GF-D8 (cell line): ENCODE data around the gene ASTE1.
"Not testable (repeated sequence)": the region's sequence is repeated elsewhere in the genome, so short reads cannot be mapped to it uniquely, and the experiment has no call there.

ENCODE experiments used
- DNase-seq: peaks from one replicate; lab custom pipeline; 2025; lab: John Stamatoyannopoulos, UW

Gene ASTE1

GRCh38 chr3:131009698-131010097 lies 16.9 kb downstream of the ASTE1 start:
- DNase-seq = no peak

- DNase-seq = no peak
Observed at GRCh38 chr3:131008326-131008725, 18.3 kb downstream of the ASTE1 start.

GRCh38 chr3:131007782-131008181 lies 18.8 kb downstream of the ASTE1 start:
- no peak for DNase-seq

GRCh38 chr3:131007256-131007655 lies 19.4 kb downstream of the ASTE1 start:
- no peak for DNase-seq

GRCh38 chr3:131004603-131005002 lies 22.0 kb downstream of the ASTE1 start:
- DNase-seq = no peak

GRCh38 chr3:131001071-131001470 lies 25.6 kb downstream of the ASTE1 start:
- DNase-seq = no peak

GRCh38 chr3:130997289-130997688 lies 29.3 kb downstream of the ASTE1 start:
- peak; percentile 26 for DNase-seq

- DNase-seq = no peak
Observed at GRCh38 chr3:130992344-130992743, 34.3 kb downstream of the ASTE1 start.

GRCh38 chr3:130991126-130991525 lies 35.5 kb downstream of the ASTE1 start:
- DNase-seq = no peak

GRCh38 chr3:130990282-130990681 lies 36.3 kb downstream of the ASTE1 start:
- DNase-seq = no peak

- DNase-seq = no peak
Observed at GRCh38 chr3:130981469-130981868, 45.2 kb downstream of the ASTE1 start.

- DNase-seq = no peak
Observed at GRCh38 chr3:130979117-130979516, 47.5 kb downstream of the ASTE1 start.

GRCh38 chr3:130976706-130977105 lies 49.9 kb downstream of the ASTE1 start:
- DNase-seq = no peak

GRCh38 chr3:130975251-130975650 lies 51.4 kb downstream of the ASTE1 start:
- DNase-seq = no peak

GRCh38 chr3:130974201-130974600 lies 52.4 kb downstream of the ASTE1 start:
- DNase-seq = no peak

- DNase-seq = no peak
Observed at GRCh38 chr3:130973406-130973805, 53.2 kb downstream of the ASTE1 start.

GRCh38 chr3:130972592-130972991 lies 54.0 kb downstream of the ASTE1 start:
- DNase-seq = not testable (repeated sequence)

- no peak for DNase-seq
Observed at GRCh38 chr3:130971208-130971607, 55.4 kb downstream of the ASTE1 start.

- DNase-seq = no peak
Observed at GRCh38 chr3:130969621-130970020, 57.0 kb downstream of the ASTE1 start.

GRCh38 chr3:130968221-130968620 lies 58.4 kb downstream of the ASTE1 start:
- no peak for DNase-seq

- DNase-seq = no peak
Observed at GRCh38 chr3:130967281-130967680, 59.3 kb downstream of the ASTE1 start.

- no peak for DNase-seq
Observed at GRCh38 chr3:130963878-130964277, 62.7 kb downstream of the ASTE1 start.
